GM21529 (cell line): Measurements from ENCODE around the gene KCMF1.
"Not testable (repeated sequence)": the region's sequence is repeated elsewhere in the genome, so short reads cannot be mapped to it uniquely, and the experiment has no call there.

Source experiments
- ATAC-seq: cut with Tn5 transposase; IDR thresholded peaks from one replicate; pipeline ENCODE4 v1.9.1; 2021; ENCODE audit not compliant: unreplicated experiment

KCMF1 gene

GRCh38 chr2:84970868-84971509 lies at the start of gene KCMF1:
Gene KCMF1 (plus strand): TSS chr2:84971161. CDS start chr2:84971452, 291 bp downstream.
- ATAC-seq = peak; percentile 53

- no peak for ATAC-seq
Measured at GRCh38 chr2:84923009-84923408, 48.0 kb upstream of the KCMF1 start.

DNA sequence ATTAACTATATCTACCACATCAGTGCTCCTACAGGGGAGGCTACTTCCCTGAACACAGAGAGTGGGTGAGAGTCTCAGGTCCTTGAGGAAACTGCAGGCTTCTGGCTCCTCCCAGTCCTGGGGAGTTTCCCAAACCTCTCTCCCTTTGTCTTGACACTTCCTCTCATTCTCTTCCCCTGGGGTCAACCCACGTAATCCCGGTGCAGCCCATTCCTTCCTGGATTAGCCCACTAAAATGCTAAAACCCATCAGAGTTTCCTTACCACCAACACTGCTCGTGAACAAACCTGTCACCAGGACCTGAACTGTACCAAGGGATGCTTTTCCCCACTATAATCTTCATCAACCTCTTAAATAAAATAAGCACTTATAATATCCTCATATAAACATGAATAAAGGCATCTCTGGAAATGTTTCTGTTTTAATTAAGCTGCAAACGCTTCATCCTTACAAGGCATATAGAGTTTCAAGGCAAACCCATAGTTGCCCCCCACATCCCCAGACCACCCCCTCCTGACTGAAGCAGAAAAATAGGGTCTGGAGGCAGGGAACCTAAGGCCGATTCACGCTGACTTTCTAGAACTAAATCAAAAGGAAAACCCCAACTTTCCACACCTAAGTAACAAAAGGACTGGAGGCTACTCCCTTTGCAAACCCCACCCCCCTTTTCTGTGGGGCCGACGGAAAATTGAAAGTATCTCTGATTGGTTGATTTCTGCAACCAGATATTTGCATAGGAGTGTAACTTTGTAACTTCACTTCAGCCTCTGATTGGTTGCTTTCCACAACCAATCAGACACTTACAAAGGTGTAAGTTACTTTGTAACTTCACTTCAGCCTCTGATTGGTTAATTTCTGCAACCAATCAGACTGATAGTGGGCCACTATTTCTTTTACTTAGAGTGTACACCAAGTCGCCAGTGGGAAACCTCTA lies 46.5 kb upstream of the KCMF1 start:
- ATAC-seq = no peak

GRCh38 chr2:84925336-84925723 lies 45.6 kb upstream of the KCMF1 start:
- no peak for ATAC-seq

DNA sequence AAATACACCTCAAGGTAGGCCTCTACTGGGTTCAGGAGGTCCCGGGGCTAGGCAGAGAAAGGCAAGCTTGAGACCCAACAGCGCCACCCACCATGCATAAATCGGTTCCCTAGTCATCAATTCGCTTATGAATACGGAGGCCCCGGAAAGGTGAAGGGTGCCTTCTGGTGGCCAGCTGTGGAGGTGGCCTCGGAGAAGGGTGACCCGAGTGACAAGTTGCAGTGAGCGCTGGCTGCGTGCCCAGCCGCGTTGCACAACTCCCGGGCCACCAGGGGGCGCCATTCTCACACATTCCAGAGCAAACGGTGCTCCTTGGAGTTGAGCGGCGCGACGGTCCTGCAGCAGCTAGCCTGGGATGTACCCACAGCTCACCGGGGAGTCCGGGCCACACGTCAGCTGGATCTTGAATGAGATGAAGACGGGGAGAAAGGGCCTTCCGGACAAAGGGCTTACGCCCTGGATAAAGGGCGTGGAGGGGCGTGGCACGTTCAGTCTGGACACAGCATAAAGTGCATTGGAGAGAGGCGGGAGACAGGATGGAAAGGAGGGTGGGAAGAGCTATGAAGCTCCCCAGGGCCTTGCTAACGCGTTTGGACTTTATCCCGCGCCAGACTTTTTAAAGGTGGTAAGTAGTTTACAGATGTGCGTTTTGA lies 45.1 kb upstream of the KCMF1 start:
- peak; percentile 76 for ATAC-seq

DNA sequence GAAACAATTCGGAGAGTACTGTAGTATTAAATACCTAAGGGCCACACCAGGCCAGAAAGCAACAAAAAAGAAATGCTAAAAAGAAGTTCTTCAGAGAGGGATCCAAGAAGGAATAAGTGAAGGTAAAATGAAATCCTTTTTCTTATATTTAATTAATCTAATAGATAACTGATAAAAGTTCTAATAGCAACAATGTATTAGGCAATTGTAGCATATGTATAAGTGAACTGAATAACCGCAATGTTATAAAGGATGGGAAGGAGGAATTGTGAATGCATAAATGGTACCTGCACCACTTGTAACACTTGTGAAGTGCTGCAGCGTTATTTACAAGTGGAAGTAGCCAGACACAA lies 43.7 kb upstream of the KCMF1 start:
- ATAC-seq = no peak

GRCh38 chr2:84931384-84931821 lies 39.6 kb upstream of the KCMF1 start:
- ATAC-seq = peak; percentile 74

GRCh38 chr2:84938194-84938879 lies 32.6 kb upstream of the KCMF1 start:
- ATAC-seq = peak; percentile 27

DNA sequence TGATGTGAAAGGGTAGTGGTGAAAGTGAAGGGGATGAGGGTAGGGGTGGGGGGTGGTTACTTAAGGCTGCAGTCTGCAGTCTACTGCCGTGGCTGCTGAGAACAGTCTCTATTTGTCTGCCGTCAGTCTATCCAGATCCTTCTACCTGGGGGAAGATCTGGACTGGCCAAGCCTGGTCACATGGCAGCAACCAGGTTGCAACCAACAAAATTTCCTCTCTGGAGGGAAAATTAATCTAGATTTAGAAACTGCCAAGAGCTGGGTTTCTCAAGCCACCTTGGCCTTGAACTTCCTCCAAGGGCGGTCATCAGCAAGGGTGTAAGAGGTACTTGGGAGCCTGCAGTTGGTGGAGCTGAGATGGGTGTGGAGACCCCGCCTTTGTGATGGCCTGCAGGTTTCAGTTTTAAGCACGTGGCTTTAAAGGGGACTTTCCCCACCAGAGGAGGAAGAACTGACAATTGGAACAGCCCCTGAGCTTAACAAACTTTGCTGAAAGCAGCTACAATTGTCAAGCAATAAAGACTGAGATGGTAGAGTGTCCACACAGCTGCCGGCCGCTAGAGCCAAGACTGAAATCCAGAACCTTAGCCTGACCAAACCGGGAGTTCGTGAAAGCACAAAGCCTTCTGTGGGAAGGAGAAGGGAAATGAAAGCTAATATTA lies 31.4 kb upstream of the KCMF1 start:
- ATAC-seq = peak; percentile 80

- ATAC-seq = peak; percentile 11
Measured at GRCh38 chr2:84940088-84940470, 30.9 kb upstream of the KCMF1 start.

GRCh38 chr2:84940831-84941412 lies 30.0 kb upstream of the KCMF1 start:
- ATAC-seq = no peak

DNA sequence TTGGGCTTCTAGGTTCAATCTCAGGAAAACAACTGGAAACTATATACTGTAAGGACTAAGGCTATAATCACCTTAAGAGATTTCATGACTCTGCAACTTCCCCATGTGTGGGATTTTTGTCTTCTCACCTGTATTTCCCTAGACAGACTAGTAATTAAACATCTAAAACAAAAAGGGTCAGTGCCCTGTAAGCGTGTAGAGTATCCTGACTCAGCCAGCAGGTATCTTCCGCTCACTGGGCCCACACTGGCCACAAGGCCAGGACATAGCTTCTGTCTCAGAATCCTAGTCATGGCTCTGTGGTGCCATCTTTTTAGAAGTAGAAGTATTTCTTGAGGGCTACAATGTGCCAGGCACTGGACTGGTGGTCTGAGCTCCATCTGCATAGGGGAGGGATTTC lies 28.8 kb upstream of the KCMF1 start:
- no peak for ATAC-seq

- ATAC-seq = peak; percentile 32
Measured at GRCh38 chr2:84942964-84943421, 28.0 kb upstream of the KCMF1 start.

DNA sequence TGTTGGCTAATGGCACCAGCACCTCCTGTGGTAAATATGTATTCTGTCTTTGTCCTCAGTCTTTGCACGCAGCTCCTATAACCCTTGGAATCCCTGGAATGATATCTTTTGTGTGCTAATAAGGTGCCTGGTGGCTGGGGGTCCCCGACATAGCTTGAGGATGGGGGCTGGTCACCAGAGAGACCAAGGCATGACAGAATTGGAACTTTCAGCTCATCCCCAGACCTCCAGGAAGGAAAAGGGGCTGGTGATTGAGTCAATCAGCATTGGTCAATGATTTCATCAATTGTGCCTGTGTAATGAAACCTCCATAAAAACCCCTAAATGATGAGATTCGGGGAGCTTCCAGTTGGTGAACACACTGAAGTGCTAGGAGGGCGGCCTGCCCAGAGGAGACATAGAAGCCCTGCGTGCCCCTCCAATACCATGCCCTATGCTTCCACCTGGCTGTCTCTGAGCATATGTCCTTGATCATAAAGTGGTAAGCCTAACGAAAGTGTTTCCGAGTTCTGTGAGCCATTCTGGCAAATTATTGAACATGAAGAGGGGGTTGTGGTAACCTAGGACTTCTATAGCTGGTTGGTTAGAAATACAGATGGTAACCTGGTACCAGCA lies 26.6 kb upstream of the KCMF1 start:
- no peak for ATAC-seq

DNA sequence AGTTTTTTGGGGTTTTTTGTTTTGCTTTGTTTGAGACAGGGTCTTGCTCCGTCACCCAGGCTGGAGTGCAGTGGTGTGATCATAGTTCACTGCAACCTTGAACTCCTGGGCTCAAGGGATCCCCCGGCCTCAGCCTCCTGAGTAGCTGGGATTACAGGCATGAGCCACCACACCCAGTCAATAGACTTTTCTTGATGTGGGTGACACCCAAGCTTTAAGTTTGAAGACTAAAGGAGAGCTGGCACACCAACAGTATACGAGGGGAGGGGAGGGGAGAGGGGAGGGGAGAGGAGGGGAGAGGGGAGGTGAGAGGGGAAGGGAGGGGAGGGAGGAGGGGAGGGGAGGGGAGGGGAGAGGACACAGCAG lies 25.1 kb upstream of the KCMF1 start:
- ATAC-seq = not testable (repeated sequence)

- peak; percentile 68 for ATAC-seq
Measured at GRCh38 chr2:84946204-84947009, 24.6 kb upstream of the KCMF1 start.

GRCh38 chr2:84947010-84947593 lies 23.9 kb upstream of the KCMF1 start:
- ATAC-seq = no peak

DNA sequence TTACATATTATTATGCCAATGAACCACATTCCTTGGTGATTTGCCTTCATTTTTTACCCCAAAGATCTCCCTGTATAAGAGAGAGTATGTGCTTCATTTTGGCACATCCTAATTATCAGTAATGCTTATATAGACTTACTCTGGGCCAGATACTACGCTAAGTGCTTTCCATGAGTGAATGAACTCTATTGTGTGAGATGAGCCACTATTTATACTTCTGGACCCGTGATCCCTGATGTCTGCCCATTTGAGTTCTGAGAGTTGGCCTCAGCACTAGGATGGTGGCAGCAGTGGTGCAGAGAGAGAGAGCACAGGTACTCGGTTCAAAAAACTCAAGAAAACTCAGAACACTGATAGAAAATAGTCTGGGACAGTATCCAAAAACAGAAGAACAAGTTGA lies 17.4 kb upstream of the KCMF1 start:
- no peak for ATAC-seq

GRCh38 chr2:84954329-84954728 lies 16.6 kb upstream of the KCMF1 start:
- ATAC-seq = no peak
